K562 (cell line): ENCODE measurements around the gene SNRPD2. TPM values are rescaled to one million over a fixed set of nuclear protein-coding genes. Genes with fewer than 3 reads are reported as not detected.

Experiments
- ATF4 ChIP-seq: fragments of 450-650 bp; formaldehyde crosslinking; IDR thresholded peaks from 2 replicates; pipeline ENCODE4 v1.4.0; 2022; ENCODE audit warnings: mild to moderate bottlenecking, moderate library complexity
- CBX5 ChIP-seq: IDR thresholded peaks from 2 replicates; pipeline ENCODE4 v1.6.1; 2014; ENCODE audit warnings: low read depth, borderline replicate concordance
- CHD2 ChIP-seq: IDR thresholded peaks from 2 replicates; pipeline ENCODE4 v1.6.1; 2011; ENCODE audit warnings: low read depth, low read length
- DMBX1 ChIP-seq: fragments of 250-450 bp; sonication (Bioruptor Pico); IDR thresholded peaks from 2 replicates; pipeline ENCODE4 v1.8.0; 2022; ENCODE audit warnings: inconsistent platforms, mild to moderate bottlenecking, moderate library complexity, borderline replicate concordance
- FOXJ3 ChIP-seq: sonication (generic); formaldehyde crosslinking; IDR thresholded peaks from 2 replicates; pipeline ENCODE4 v1.4.0; 2020; ENCODE audit warnings: mild to moderate bottlenecking, missing genetic modification reagents
- FOXP1 ChIP-seq: sonication (generic); formaldehyde crosslinking; IDR thresholded peaks from 2 replicates; pipeline ENCODE4 v1.8.0; 2022; ENCODE audit warnings: mild to moderate bottlenecking, missing genetic modification reagents
- GTF2E2 ChIP-seq: fragments of 200-800 bp; sonication (Bioruptor generic); IDR thresholded peaks from 2 replicates; pipeline ENCODE4 v1.6.1; 2016; ENCODE audit warnings: missing genetic modification characterization, missing compliant biosample characterization
- HOXB6 ChIP-seq: fragments of 250-450 bp; sonication (Bioruptor Pico); IDR thresholded peaks from 2 replicates; pipeline ENCODE4 v1.5.1; 2022; ENCODE audit warnings: mild to moderate bottlenecking, borderline replicate concordance
- IRF9 ChIP-seq: fragments of 450-650 bp; IDR thresholded peaks from 2 replicates; pipeline ENCODE4 v1.6.1; 2016; ENCODE audit warnings: missing biosample characterization, missing genetic modification characterization
- JUN ChIP-seq, 2 experiments: sonication (generic) in 1 of 2; formaldehyde crosslinking in 1 of 2; IDR thresholded peaks; 2 replicates each; pipeline versions ENCODE4 v1.6.1 to v1.8.0; 2012 to 2022; ENCODE audit warnings: borderline replicate concordance in 2 of 2, mild to moderate bottlenecking in 2 of 2, improper control_type of control experiment in 1 of 2, low read depth in 1 of 2, low read length in 1 of 2, missing genetic modification reagents in 1 of 2
- JUND ChIP-seq, 2 experiments: IDR thresholded peaks; 2 replicates in 1 of 2; 3 replicates in 1 of 2; pipeline ENCODE4 v1.6.1; 2011; ENCODE audit warnings: borderline replicate concordance in 2 of 2, low read depth in 2 of 2, low read length in 2 of 2, improper control_type of control experiment in 1 of 2, missing biosample characterization in 1 of 2, missing genetic modification characterization in 1 of 2, missing genetic modification reagents in 1 of 2
- MTA3 ChIP-seq: fragments of 450-650 bp; formaldehyde crosslinking; IDR thresholded peaks from 2 replicates; pipeline ENCODE4 v1.6.1; 2017; ENCODE audit warnings: mild to moderate bottlenecking, borderline replicate concordance
- NKRF ChIP-seq: fragments of 450-650 bp; IDR thresholded peaks from 2 replicates; pipeline ENCODE4 v1.6.1; 2016; ENCODE audit warnings: borderline replicate concordance
- NR1H2 ChIP-seq: sonication (generic); formaldehyde crosslinking; IDR thresholded peaks from 2 replicates; pipeline ENCODE4 v1.4.0; 2020; ENCODE audit warnings: mild to moderate bottlenecking, missing genetic modification reagents
- PML ChIP-seq: IDR thresholded peaks from 2 replicates; pipeline ENCODE4 v1.6.1; 2012; ENCODE audit warnings: low read length, inconsistent platforms
- POLR2A ChIP-seq: fragments of 450-650 bp; conservative IDR thresholded peaks from 2 replicates; pipeline ENCODE4 v1.6.1; 2016
- PREB ChIP-seq: sonication (generic); formaldehyde crosslinking; IDR thresholded peaks from 2 replicates; pipeline ENCODE4 v1.8.1; 2023; ENCODE audit warnings: mild to moderate bottlenecking, missing genetic modification reagents
- SIN3A ChIP-seq, 2 experiments: fragments of 150-350 bp in 1 of 2; IDR thresholded peaks; 2 replicates each; pipeline ENCODE4 v1.6.1; 2011 to 2016; ENCODE audit warnings: borderline replicate concordance in 2 of 2, low read depth in 2 of 2, low read length in 2 of 2, mild to moderate bottlenecking in 2 of 2, moderate library complexity in 2 of 2; ENCODE audit not compliant: control insufficient read depth in 1 of 2
- TRIM24 ChIP-seq, 2 experiments: fragments of 450-650 bp; IDR thresholded peaks; 2 replicates each; pipeline ENCODE4 v1.6.1; 2016
- ZFPM2 ChIP-seq: fragments of 250-450 bp; sonication (Bioruptor Pico); IDR thresholded peaks from 2 replicates; pipeline ENCODE4 v1.5.1; 2022; ENCODE audit warnings: mild to moderate bottlenecking
- polyA plus RNA-seq, 8 experiments: library from polyadenylated mRNA; depleted of rRNA in 4 of 8; stranded (reverse) in 5 of 8; unstranded in 3 of 8; fragments of >200 nt; fragmentation: Nextera tagmentation in 2 of 8; fragmentation: Illumina TruSeq in 1 of 8; extraction: Ambion mirVana in 2 of 8; extraction: Trizol in 1 of 8; gene quantifications; 2 replicates each; pipeline versions ENCODE4 v1.2.1 to v1.2.3, GENCODE V29; 2011 to 2014; ENCODE audit warnings: inconsistent platforms in 1 of 8, missing spikeins in 1 of 8
- total RNA-seq, 7 experiments: library from RNA; depleted of rRNA in 6 of 7; stranded (reverse); fragments of >200 nt in 6 of 7; fragmentation: Illumina TruSeq in 2 of 7; extraction: Trizol in 2 of 7; gene quantifications; 2 replicates each; pipeline versions ENCODE4 v1.2.1 to v1.2.3, GENCODE V29; 2011 to 2021; ENCODE audit warnings: low replicate concordance in 1 of 7
- TF ChIP-seq, protein P1 (sequence below): fragments of 450-650 bp; formaldehyde crosslinking; conservative IDR thresholded peaks from 2 replicates; pipeline ENCODE4 v1.4.0; 2022; ENCODE audit warnings: mild to moderate bottlenecking, missing genetic modification characterization

SNRPD2 gene
- total and polyA plus RNA-seq, 9 of the 15 experiments (the other 6 are each of a cell fraction or from before 2014, with no cell fraction given) = 728 to 4,411 (median 1,029) TPM

DNA sequence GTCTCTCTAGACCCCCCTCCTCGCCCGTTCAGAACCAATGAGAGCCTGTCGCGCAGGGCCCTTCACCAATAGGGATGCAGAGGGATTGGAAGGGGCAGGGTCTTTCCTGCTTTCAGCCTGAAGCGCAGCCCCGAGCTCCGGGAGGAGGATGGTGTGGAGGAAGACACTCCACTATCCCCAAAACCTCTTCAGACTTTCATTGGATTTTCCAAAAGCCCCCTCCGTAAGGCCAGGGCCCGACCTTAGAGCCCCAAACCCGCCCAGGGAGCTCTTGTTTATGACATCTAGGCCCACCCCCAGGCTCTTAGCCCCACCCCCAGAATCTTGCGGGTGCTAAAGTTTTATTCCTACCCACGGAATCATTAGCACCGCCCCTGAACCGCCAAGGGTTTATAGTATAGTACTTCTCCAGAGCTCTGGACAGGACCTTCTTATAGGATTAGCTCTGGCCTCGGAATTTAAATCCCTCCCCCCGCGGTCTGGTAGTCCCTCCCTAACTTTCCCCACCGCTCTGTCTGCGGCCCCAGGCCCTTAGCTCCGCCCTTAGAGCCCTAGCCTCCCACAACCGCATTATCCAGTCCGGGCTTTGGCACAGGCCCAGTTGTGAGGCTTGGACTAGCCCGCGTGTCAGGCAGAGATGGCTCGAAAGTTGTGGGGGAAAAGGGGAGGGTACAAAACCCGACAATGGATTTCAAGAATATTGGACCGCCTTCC is 46.0 kb downstream of the SNRPD2 start (continued):
- TF ChIP-seq TRIM24 (IDR thresholded peaks at IDR 0.05) (peak; percentile 43 to 64; a peak in 3 of 4 replicates), FOXP1 (CRISPR knock-in tag) (peak; percentile 76; the same call in 1 of the 2 replicates), DMBX1 (CRISPR knock-in tag) (0 out of 2 replicates have a peak, but pooled peaks have one; percentile 33), JUN (IDR thresholded peaks at IDR 0.05; ENCODE audit: borderline replicate concordance, low read depth, low read length) (peak; percentile 37; the same call in 1 of the 2 replicates), JUN (CRISPR knock-in tag; IDR thresholded peaks at IDR 0.05; ENCODE audit: borderline replicate concordance) (no peak), JUND (IDR thresholded peaks at IDR 0.05; ENCODE audit: borderline replicate concordance, low read depth, low read length) (peak; percentile 64; the same call in 1 of the 2 replicates), JUND (tag; IDR thresholded peaks at IDR 0.05; ENCODE audit: borderline replicate concordance, low read depth, low read length) (no peak; the same call in 2 of the 3 replicates), SIN3A (IDR thresholded peaks at IDR 0.05; ENCODE audit: borderline replicate concordance in 2 of 2, control insufficient read depth in 1 of 2, low read depth in 2 of 2, low read length in 2 of 2) (no peak; a peak in 1 of 4 replicates), CHD2 (peak; percentile 82), PML (peak; percentile 49), FOXJ3 (CRISPR knock-in tag) (no peak), PREB (CRISPR knock-in tag) (no peak), IRF9 (tag) (no peak), POLR2A (no peak), NR1H2 (CRISPR knock-in tag) (no peak), MTA3 (peak; percentile 77), NKRF (no peak), GTF2E2 (tag) (no peak), ATF4 (no peak), HOXB6 (no peak), ZFPM2 (CRISPR knock-in tag) (no peak), CBX5 (no peak)
- TF ChIP-seq, protein P1, sequence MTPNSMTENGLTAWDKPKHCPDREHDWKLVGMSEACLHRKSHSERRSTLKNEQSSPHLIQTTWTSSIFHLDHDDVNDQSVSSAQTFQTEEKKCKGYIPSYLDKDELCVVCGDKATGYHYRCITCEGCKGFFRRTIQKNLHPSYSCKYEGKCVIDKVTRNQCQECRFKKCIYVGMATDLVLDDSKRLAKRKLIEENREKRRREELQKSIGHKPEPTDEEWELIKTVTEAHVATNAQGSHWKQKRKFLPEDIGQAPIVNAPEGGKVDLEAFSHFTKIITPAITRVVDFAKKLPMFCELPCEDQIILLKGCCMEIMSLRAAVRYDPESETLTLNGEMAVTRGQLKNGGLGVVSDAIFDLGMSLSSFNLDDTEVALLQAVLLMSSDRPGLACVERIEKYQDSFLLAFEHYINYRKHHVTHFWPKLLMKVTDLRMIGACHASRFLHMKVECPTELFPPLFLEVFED = no peak
